SKM-1 treated with dmso at 0.1 percent for 144 hours (cell line): Measurements from ENCODE around the gene GPR82.

Source experiments
- DNase-seq: peaks from one replicate; lab custom pipeline; 2025; ENCODE audit not compliant: unreplicated experiment; lab: John Stamatoyannopoulos, UW

GPR82 gene

DNA sequence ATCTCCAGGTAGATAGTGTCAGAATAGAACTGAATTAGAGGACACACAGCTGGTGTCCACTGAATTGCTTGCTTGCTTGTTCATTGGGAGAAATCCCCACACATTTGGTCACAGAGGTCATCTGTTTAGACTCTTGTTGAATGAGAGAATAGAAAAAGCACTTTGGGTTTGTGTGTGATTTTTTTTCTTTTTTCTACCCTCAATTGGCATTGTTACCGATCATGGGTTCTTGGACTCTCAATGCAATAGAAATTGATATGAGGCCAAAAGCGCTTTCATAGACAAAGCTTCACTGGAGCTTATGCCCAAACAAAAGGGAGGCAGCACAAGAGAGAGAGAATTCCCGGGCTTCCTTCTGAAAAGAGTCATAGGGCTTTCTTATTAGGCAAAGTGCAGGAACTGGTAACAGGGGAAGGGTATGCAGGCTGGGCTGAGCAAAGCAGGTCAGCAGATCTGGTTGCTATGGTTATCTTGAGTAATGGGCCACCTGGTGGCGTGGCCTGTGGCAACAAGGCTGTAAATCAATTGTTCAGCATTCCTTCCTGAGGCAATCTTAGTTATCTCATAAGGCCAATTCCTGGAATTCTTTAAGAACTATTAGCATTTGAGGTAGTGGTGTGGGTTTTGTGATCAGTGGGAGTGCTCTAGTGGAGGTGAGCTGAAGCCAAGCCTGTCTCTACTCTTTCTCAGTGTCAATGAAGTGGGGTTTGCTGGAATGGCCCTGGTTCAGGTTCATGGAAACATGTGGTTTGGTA is 5.3 kb upstream of the GPR82 start:
- no peak for DNase-seq

DNA sequence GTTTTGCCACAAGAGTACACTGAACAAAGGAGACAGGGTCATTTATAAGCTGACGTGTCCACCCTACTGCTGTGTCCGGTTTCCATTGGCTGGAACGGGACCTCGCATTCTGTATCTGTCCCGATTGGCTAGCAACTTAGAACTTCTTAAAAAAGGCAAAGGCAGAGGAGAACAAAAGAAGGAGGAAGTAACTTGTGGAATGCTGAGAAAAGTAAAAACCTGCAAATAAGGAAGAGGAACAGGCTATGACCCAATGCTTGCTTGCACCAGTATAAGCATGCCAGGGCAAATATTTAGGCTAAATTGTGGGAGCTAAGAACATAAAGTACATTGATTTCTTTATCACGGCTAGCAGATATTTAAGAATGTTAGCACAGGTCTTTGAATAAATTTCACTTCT is 4.4 kb upstream of the GPR82 start:
- DNase-seq, result peak; percentile 59

DNA sequence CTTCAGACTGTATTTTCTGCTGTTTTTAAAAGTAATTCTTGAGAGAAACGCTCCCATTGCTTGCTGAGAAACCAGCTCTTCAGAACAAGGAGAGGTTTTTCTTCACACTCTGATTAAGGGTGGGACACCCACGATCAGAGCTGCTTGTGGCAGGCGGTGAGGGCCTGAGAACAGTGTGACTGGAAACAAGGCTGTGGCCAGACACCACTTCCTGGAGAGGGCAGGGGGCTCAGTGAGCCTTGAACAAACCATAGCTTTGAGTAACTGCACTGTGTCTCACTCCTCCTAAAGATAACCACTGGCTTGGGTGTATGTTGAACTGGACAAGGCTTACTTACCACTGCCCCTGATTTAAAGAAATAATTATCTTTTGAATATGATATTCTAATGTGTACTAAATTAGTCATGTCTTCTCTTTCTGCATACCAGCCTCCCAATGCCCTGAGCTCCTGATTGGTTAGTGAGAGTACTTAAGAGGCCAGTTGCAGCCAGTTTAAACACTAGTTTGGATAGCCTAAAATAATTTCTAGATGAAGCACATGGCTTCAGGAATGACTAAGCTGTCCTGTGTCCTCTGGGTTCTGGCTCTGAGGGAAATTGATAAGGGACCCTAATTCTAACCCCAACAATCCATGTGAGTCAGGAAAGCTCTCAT is 3.7 kb upstream of the GPR82 start:
- DNase-seq, result peak; percentile 26

DNA sequence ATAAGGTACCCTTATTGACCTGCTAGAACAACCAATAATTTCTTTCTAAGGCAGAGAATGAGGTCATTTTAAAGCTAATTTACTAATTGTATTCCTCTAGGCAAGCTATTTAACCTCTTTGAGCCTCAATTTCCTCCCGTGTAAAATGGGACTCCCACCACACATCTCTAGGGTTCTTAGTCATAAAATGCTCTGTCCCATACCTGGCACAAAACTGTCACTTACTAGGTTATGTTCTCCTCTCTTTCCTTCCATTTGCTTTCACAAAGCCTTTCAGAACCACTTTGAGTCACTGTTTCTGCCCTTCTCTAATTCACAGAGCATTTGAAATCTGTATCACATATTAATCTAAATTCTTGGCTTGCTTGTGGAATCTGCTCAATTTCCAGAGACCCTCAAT is 2.4 kb upstream of the GPR82 start:
- no peak for DNase-seq

DNA sequence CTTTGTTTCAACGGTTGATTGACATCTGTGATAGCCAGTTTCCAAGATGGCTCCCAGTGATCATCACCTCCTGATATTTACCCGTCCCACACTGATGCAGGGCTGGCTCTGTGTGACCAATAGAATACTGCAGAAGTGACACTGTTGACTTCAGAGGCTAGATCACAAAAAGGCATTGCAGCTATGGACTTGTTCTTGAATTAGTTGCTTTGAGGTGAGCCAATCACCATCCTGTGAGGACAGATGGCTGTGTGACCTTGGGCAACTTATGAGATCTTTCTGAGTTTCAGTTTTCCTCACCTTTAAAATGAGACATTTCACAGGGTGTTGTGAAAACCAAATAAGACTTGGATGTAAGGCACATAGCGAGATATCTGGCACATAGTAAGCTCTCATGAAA is 1.8 kb upstream of the GPR82 start:
- DNase-seq, result no peak

DNA sequence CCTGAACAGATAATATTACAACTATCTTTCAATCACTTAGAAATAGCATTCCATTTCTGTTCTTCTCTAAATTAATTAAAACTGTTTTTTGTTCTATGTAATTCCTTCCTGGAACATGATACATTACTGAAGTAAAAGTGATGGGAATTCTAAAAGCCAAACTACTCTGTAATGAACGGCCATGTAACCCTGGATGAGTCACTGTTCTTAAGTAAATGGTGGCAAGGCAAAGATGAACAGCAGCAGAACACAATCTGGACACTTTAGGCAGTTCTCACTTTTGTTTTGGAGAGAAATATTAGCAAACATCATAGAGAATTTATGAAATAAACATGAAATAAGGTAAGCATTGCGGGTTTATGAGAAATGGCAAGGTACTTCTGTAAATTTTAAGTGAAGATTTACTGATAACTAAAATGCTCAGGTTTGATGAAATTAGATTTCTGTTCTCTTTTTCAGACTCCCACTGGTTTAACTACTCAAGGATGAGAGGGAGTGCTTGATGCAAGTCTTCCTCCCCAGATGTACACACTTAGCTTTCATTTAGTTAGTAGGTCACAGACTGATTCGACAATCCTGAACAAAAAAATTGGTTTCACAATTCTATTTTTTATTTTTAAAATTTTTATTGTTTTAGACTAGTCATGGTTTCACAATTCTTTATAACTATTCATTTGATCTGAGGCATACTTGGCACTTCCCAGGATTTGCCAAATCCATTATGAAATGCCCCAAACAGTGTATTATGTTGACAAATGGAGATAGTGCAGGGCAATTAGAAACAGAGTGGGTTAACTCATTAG is 964 bp upstream of the GPR82 start:
- no peak for DNase-seq

DNA sequence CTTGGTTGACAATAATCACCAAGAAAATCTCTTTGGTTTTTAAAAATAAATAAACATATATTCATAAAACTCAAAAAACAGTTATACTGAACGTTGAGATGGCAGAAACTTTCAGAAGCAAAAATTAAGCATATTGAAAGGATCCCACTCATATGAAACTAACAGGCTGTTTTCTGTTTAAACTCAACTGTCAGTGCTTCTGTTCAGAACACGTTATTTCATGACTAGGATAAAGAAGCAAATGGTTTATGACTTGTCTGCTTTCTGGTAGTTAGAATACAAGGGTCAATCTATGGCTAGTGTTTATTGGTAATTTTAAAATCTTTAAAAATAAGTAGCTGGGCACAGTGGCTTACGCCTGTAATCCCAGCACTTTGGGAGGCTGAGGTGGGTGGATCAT is 4.1 kb downstream of the GPR82 start:
- no peak for DNase-seq

DNA sequence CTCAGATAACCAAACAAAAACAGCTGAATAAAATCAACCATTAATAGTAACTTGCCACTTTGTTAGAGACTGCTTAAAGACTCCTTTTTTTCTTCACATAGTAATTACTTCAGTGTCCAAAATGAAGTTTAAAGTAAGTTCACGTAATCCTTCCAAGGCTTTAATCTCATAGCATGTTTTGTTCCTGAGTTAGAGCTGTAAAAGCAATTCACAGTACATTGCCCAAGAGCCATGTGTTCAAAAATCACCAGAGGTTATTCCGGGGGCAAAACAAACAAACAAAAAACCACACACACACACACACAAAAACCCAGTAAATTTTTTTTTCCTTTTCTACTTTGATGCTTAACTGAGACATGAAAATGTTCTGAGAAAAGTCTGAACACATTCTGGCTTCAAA is 6.1 kb downstream of the GPR82 start:
- DNase-seq, result no peak

DNA sequence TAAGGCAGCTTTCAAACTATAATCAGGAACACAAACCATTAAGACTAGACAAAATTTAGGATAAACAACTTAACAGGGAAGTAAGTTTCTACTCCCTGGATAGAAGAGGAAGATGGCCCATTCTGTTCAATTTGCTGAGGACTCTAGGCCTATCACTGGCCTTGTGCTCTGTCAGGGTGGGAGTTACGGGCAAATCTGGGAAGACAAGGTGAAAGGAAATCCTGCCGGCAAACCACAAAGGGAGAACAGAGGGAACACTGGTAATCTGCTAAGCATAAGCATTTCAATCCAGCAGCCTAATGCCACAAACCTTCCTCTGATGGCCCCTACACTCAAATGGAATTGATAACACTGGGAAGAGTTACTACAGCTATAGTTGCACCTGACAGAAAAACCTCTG is 8.3 kb downstream of the GPR82 start:
- no peak for DNase-seq

DNA sequence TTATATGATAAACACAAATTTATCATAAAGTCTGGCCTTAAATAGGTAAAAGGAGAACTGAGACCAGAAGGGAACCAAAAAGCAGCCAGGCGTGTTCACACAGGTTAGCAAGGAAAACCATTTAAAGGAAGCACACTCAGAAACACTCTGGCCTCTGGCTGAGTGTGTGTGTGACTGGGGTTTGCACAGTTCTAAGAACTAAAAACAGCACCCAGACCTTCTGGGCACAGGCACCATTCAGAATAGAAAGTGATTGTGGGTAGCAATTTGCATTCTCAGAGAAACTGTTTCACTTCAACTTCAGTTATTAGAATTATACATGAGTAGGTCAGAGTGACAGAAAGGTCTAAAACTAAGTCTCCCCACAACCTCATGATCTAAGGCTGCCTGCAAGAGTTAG is 10.0 kb downstream of the GPR82 start:
- DNase-seq, result no peak

DNA sequence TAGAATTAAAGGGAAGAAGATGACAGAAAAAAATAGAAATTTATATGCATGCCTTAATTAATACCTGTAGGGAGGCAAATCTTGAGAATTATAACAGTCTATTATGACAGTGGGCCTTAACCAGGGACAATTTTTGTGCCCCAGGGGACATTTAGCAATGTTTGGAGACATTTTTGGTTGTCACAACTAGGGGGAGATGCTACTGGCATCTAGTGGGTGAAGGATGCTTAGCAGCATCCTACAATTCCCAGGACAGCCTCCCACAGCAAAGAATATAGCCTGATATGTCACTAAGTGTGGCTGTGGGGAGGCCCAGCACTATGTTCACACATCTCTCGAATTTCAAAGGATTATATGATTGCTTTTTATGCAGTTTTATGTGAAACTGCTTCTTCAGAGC is 10.5 kb downstream of the GPR82 start:
- no peak for DNase-seq

DNA sequence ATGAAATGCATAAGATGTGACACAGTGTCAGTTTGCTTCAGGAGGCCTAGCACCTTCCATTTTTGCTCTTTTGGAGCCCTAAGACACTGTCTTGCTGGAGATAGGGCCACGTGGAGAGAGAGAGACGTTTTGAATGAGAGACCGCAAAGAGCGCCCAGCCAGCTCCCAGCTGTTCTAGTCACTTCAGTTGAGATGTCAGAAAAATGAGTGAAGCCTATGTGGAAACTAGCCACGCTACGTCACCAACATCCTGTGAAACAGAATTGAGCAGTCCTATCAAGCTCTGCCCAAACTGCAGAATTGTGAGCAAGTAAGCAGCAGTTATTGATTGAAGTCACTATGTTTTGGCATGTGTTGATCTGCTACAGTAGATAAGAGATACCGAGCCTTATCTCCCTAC is 13.1 kb downstream of the GPR82 start:
- DNase-seq, result no peak

DNA sequence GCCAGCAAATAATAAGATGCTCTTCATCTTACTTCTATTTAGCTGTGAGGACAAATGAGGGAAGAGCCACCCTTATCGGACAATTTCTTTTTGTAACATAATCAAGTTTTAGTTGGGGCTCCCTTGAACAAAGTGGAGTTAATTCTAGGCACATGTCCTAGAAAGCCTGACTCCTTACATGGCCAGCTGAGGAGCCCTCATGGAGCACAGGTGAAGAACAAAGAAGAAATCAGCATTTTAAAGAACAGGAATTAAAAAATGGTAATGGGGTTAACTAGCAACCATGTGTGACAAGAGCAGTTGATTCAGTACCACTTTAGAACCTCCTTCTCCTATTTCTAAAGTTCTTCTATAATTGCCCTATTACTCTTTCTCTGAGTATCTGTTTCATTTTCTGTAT is 15.9 kb downstream of the GPR82 start:
- no peak for DNase-seq

DNA sequence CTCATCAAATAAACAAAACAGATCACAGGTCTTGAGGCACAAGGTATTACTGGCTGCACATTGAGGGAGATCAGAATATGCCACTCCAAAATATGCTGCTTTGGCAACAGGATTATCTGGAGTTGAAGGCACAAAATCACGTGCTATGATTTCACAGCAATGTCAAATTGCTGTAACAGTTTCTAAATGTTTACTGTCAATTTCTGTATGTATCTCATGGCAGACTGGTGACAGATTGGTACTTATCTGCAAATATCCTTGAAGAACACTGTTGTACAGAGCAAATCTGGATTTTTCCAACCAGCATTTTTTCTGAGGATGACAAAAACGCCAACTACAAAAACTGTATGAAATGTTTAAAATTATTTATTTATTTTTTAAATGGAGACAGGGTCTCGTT is 26.7 kb downstream of the GPR82 start:
- DNase-seq, result no peak

DNA sequence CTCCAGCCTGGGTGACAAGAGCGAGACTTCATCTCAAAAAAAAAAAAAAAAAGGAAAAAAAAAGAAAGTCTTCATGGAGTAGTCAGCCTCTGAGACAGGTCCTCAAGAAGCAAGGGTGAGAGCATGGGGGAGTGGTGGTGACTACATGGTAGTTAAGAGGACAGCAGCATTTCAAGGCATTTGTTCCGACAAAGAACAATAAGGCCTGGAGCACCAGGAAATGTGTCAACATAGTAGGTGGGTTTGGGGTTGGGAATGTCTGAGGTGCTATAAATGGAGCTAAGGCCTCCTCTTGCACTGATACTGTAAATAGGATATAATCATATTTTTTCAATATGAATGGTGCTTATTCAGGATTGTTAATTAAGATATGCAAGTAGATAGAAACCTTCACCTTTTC is 34.4 kb downstream of the GPR82 start:
- DNase-seq, result no peak

DNA sequence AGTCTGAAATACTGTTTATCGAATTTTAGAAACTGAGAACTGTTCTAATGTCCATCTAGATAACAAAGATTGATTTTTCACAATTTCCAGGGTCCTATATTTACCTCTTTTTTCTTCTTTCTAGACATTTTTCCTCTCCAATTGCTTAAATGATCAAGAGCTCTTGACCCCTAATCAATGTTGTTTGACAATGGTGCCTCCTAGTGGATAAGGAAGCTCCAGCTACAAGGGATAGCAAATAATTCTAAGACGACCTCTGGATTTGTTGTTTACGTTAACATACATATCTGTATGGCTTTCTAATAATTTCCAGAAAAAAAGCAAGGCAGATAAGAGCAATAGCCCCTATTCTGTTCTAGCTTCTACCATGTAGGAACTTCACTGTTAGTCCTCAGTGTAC is 35.8 kb downstream of the GPR82 start:
- peak; percentile 3 for DNase-seq

DNA sequence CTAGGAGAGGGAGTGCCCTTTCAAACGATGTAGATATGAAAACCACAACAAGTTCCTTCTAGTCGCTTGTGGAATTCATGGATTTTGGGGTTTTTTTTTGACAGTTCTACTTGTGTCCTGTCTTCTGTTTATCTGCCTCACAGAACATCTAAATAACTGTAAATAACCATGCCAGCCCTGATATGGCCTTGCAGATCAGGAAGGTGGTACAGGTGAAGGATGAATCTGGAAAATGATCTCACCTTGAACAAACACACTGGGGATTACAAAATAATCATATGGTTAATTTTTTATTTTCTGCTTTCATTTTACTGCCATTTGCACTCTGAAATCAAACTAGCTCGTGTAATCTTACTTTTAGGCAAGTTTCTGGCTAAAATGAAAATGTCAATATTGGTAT is 37.2 kb downstream of the GPR82 start:
- no peak for DNase-seq

DNA sequence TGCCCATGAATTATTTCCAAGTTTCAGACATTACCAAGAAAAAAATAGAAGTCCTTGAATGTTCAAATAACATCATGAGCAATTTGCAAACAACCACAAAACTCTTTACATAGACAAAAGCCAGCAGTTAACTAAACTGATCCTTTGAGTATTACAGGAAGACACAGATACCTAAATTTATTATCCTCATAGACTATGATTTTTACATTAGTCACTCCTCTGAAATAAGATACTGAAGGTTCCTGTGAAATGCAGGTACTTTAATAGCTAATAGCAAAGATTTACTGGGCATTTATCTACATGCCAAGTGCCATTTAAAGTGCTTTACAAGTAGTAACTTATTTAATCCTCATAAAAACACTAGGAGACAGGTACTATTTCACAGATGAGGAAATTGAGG is 37.7 kb downstream of the GPR82 start:
- no peak for DNase-seq

DNA sequence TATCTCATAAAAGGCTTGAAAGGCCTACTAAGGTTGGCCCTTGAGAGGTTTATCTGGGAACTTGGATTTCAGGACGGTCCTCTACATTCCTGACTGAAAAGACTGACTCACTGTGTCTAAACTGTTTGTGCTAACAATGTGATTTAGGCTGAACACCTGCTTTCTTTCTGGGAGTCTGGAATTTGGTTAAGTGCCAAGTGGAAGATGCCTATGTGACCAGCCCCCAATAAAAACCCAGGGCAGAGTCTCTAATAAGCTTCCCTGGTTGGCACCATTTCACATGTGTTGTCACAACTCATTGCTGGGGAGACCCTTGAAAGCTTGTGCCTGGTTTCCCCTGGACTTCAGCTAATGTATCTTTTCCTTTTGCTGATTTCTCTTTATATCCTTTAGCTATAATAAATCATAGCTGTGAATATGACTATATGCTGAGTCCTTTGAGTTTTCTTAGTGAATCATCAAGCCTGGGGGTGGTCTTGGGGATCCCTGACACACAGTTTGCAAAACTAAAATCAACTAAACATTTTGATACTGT is 55.1 kb downstream of the GPR82 start:
- DNase-seq, result no peak
